Islet of Langerhans (tissue), 1 donor: ENCODE data around the gene POLD1.
"Not testable (repeated sequence)": the region's sequence is repeated elsewhere in the genome, so short reads cannot be mapped to it uniquely, and the experiment has no call there.

Source experiments
- FAIRE-seq: peaks from one replicate; lab custom pipeline; 2011; peaks lifted over from hg19 to GRCh38; lab: Jason Lieb, UNC

POLD1 gene

GRCh38 chr19:50390952-50391351 lies 6.8 kb downstream of the POLD1 start:
- not testable (repeated sequence) for FAIRE-seq

DNA sequence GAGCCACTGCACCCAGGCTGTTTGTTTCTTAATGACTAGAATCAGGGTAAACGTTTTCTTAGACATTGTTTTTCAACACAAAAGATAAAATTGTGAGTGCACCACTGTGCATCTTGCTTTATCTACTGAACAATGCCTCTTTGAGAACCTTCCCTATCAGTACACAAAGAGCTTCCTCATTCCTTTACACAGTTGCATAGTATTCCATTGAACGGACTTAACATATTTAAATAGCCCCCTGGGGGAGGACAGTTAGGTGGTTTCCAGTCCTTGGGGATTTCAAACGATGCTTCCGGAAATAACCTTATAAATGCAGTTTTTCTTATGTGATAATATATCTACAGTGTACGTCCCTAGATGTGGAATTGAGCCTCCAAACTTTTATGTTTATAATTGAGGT lies 8.6 kb downstream of the POLD1 start:
- no peak for FAIRE-seq

GRCh38 chr19:50393589-50393988 lies 9.4 kb downstream of the POLD1 start:
- no peak for FAIRE-seq

GRCh38 chr19:50394017-50394416 lies 9.9 kb downstream of the POLD1 start:
- FAIRE-seq, result no peak

- no peak for FAIRE-seq
Measured at GRCh38 chr19:50398675-50399367, 14.7 kb downstream of the POLD1 start.

GRCh38 chr19:50399368-50399745 lies 15.2 kb downstream of the POLD1 start:
- FAIRE-seq, result no peak

GRCh38 chr19:50401605-50402450 lies 17.7 kb downstream of the POLD1 start:
- no peak for FAIRE-seq

GRCh38 chr19:50402544-50403301 lies 18.6 kb downstream of the POLD1 start:
- no peak for FAIRE-seq

DNA sequence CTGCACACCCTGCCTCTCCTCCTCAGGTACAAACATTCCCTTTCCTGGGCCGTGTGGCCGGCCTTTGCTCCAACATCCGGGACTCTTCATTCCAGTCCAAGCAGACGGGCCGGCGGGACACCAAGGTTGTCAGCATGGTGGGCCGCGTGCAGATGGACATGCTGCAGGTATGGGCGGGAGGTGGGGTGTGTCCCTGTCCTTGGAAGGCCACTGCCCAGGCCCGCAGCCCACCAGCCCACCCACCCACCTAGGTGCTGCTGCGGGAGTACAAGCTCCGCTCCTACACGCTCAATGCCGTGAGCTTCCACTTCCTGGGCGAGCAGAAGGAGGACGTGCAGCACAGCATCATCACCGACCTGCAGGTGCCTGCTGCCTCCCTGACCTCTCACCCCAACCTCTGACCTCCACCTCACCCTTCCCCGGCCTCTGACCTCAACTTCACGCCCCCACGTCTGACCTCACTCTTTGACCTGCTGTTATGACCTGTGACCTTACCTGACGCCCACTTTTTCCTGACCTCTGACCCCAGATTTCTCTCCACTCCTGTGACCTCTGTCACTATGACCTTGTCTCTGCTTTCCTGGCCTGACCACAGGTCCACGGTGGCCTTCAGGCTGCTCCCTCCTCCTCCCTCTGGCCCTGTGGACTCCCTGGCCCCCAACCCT lies 22.1 kb downstream of the POLD1 start:
- FAIRE-seq, result no peak

- no peak for FAIRE-seq
Measured at GRCh38 chr19:50406829-50407228, 22.7 kb downstream of the POLD1 start.

- no peak for FAIRE-seq
Measured at GRCh38 chr19:50409347-50409746, 25.2 kb downstream of the POLD1 start.

- FAIRE-seq, result no peak
Measured at GRCh38 chr19:50410109-50410508, 26.0 kb downstream of the POLD1 start.

DNA sequence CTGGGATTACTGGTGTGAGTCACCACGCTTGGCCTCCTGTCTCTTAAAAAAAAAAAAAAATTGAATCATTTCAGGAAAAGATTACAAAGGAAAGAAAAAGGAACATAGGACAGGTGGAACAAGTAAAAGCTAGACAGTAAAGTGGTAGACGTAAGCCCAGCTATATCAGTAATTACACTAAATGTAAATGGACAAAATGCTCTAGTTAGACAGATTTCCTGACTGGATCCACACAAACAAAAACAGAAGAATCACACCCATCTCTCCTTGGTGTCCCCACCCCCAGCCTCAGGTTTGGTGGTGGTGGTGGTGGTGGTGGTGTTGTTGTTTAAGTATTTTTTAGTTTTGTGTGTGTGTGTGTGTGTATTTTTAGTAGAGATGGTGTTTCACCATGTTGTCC lies 28.3 kb downstream of the POLD1 start:
- FAIRE-seq, result no peak

DNA sequence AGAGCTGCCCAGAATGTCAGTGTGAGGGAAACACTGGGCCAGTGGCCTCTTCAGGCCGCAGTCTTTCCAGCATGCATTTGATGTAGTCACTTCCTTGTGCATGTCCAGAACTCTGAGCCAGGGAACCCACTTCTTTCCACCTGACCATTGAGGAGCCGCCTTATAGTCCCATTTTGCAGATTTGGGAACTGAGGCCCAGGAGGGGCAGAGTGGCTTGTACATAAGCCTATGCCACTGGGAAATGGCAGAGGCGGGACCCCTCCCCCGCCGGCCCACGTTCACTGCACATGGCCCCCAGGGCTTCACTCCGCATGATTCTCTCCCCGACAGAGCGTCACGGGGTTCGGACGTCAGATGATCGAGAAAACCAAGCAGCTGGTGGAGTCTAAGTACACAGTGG lies 28.9 kb downstream of the POLD1 start:
- no peak for FAIRE-seq

DNA sequence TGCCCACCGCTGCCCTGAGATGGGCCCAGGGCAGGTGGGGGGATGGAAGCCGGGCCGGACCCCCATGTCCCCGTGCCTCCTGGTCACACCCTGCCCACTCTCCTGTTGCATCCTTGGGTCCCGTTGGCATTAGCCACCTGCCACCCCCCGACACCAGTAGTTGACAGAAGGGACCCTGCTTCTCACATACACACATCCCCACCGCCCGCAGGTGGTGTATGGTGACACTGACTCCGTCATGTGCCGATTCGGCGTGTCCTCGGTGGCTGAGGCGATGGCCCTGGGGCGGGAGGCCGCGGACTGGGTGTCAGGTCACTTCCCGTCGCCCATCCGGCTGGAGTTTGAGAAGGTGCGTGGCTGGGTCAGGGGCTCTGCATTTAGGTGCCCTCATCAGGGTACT lies 29.4 kb downstream of the POLD1 start:
- no peak for FAIRE-seq

GRCh38 chr19:50414864-50415660 lies 30.9 kb downstream of the POLD1 start:
- FAIRE-seq, result no peak

DNA sequence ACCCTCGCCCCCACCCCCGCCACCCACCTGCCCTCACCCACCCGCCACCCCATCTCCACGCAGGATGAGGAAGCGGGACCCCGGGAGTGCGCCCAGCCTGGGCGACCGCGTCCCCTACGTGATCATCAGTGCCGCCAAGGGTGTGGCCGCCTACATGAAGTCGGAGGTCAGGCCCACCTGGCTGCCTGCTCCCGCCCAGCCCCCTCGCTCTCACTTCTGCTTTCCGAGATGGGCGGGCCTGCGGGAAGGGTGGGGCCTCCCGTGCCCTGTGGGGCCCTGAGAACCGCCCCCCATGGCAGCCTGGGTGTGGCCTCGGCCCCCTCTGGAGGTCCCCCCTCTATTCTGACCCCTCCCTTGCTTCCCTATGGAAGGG lies 31.5 kb downstream of the POLD1 start:
- FAIRE-seq, result no peak

- FAIRE-seq, result no peak
Measured at GRCh38 chr19:50416034-50416977, 32.2 kb downstream of the POLD1 start.

GRCh38 chr19:50417111-50418081 lies 33.2 kb downstream of the POLD1 start:
- FAIRE-seq, result no peak
